IMR-90 (cell line): ENCODE data around the gene PHLDA2. TPM values are rescaled to one million over a fixed set of nuclear protein-coding genes. Genes with fewer than 3 reads are reported as not detected.

ENCODE experiments used
- CEBPB ChIP-seq: IDR thresholded peaks from 2 replicates; pipeline ENCODE4 v1.6.1; 2012; ENCODE audit warnings: low read depth, low read length, improper control_type of control experiment
- RCOR1 ChIP-seq: IDR thresholded peaks from 2 replicates; pipeline ENCODE4 v1.6.1; 2012; ENCODE audit warnings: mild to moderate bottlenecking, low read length, improper control_type of control experiment; ENCODE audit not compliant: insufficient replicate concordance
- RFX5 ChIP-seq: IDR thresholded peaks from 2 replicates; pipeline ENCODE4 v1.8.0; 2012; ENCODE audit warnings: low read depth, mild to moderate bottlenecking, low read length, moderate library complexity
- polyA plus RNA-seq, 3 experiments: library from polyadenylated mRNA; depleted of rRNA; stranded (reverse); fragments of >200 nt; gene quantifications; 2 replicates each; pipeline ENCODE4 v1.2.3, GENCODE V29; 2012; ENCODE audit warnings: low replicate concordance in 1 of 3
- total RNA-seq: library from RNA; depleted of rRNA; stranded (reverse); fragments of >200 nt; gene quantifications from 2 replicates; pipeline ENCODE4 v1.2.3, GENCODE V29; 2012

PHLDA2 gene
- total and polyA plus RNA-seq, 2 of the 4 experiments (the other 2 are of a cell fraction) = 3.8 to 89.0 TPM

- no peak for TF ChIP-seq CEBPB
- no peak for TF ChIP-seq RCOR1
- TF ChIP-seq RFX5 = no peak
These were observed 39.6 kb downstream of the PHLDA2 start (continued) for GRCh38 chr11:2889362-2890273.
